Measurements from ENCODE around the gene SLC16A3.
"Not testable (repeated sequence)": the region's sequence is repeated elsewhere in the genome, so short reads cannot be mapped to it uniquely, and the experiment has no call there.

The SLC16A3 gene

DNA sequence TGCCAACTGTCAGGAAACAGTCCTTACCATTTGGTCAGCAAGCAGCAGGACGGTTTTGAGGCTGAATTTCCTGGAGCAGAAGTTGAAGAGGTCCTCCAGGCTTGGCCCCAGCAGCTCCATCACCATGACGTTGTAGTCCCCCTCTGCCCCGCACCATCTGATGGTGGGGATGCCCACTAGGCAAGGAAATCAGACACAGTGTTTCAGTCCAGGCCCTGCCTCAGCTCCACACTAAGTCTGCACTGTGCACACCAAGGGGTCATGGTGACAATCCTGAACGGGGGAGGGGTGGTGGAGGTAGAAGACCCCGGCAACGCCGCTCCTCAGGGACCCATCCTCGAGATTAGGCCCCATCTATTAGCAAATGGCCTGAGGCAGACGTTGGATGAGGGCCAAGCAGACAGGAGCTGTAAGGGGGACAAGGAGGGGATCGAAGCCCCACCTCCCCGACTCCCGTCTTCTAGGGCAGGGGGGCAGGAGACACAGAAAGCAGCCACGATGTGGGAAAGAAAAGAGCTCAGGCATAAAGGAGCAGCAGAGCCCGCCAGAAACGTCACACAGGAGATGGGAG lies 26.6 kb downstream of the SLC16A3 start:
- no peak for TF ChIP-seq CTCF (IDR thresholded peaks at IDR 0.05; ENCODE audit: low read depth, low read length)
- DNase-seq (ENCODE audit: extremely low read depth, low read depth) = no peak

DNA sequence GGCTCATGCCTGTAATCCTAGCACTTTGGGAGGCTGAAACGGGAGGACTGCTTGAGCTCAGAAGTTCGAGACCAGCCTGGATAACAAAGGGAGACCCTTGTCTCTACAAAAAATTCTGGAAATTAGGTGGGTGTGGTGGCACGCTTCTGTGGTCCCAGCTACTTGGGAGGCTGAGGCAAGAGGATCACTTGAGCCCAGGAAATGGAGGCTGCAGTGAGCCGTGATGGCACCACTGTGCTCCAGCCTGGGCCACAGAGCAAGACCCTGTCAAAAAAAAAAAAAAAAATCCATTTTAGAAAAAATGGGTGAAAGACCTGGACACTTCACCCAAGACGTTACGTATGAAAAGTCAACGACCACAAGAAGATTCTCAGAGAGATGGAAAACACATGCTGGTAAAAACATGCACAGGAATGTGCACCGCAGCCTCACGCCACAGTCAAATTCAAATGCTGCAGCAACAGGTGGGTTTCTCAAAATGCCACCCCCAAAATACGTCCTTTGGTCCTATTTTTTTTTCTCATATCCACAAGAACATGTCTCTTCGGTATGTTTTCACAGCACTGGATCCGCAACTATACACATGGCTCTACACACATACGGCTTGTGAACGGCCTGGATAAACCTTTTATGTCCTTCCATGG lies 27.5 kb downstream of the SLC16A3 start:
- TF ChIP-seq CTCF (IDR thresholded peaks at IDR 0.05; ENCODE audit: low read depth, low read length) = no peak
- DNase-seq (ENCODE audit: extremely low read depth, low read depth) = no peak

DNA sequence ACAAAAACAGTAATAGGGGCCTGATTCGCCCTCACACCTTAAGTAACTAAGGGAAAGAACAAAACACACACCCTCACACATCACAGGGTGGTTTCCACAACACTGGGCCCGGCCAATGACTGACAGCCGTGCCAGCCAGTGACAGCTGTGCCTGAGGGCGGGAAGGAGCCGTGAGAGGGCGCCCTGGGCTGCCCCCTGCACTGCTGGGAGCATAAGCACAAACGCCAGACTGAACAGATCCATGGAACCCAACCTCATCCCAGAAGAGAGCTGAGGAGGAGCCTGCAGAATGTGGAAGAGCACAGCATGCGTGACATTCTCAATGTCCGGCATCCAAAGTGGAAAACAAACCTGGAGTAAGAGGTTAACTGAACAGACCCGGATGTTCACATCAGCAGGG lies 28.6 kb downstream of the SLC16A3 start:
- no peak for TF ChIP-seq CTCF (IDR thresholded peaks at IDR 0.05; ENCODE audit: low read depth, low read length)
- DNase-seq (ENCODE audit: extremely low read depth, low read depth) = no peak

- no peak for TF ChIP-seq CTCF (IDR thresholded peaks at IDR 0.05; ENCODE audit: low read depth, low read length)
- DNase-seq (ENCODE audit: extremely low read depth, low read depth) = no peak
Observed at GRCh38 chr17:82258555-82258954, 29.7 kb downstream of the SLC16A3 start.

DNA sequence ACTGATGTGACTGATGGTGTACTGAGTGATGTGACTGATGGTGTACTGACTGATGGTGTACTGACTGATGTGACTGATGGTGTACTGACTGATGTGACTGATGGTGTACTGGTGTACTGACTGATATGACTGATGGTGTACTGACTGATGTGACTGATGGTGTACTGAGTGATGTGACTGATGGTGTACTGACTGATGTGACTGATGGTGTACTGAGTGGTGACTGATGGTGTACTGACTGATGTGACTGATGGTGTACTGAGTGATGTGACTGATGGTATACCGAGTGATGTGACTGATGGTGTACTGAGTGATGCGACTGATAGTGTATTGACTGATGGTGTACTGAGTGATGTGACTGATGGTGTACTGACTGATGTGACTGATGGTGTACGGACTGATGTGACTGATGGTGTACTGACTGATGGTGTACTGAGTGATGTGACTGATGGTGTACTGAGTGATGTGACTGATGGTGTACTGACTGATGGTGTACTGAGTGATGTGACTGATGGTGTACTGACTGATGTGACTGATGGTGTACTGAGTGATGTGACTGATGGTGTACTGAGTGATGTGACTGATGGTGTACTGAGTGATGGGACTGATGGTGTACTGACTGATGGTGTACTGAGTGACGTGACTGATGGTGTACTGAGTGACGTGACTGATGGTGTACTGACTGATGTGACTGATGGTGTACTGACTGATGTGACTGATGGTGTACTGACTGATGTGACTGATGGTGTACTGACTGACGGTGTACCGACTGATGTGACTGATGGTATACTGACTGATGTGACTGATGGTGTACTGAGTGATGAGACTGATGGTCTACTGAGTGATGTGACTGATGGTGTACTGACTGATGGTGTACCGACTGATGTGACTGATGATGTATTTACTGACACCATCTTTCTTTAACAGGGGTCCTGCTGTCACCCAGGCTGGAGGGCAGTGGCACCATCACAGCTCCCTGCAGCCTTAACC lies 31.4 kb downstream of the SLC16A3 start:
- not testable (repeated sequence) for DNase-seq (ENCODE audit: extremely low read depth, low read depth)

DNA sequence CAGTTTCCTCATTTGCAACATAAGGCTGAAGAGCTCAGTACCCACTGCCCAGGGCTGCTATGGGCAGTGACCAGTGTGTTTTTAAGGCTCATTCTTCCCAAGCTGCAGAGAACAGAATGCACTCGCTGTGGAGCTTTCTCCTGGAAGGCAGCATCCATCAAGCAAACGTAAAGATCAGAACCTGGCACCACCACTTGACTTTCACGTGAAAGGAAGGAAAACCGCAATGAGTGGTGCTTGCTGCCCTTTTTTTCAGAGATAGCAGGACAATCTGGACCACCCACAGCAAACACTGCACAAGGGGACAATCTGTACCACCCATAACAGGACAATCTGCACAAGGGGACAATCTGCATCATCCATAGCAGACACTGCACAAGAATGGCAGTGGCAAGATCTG lies 33.5 kb downstream of the SLC16A3 start:
- DNase-seq (ENCODE audit: extremely low read depth, low read depth) = no peak
- no peak for TF ChIP-seq CTCF (IDR thresholded peaks at IDR 0.05; ENCODE audit: low read depth, low read length)

DNA sequence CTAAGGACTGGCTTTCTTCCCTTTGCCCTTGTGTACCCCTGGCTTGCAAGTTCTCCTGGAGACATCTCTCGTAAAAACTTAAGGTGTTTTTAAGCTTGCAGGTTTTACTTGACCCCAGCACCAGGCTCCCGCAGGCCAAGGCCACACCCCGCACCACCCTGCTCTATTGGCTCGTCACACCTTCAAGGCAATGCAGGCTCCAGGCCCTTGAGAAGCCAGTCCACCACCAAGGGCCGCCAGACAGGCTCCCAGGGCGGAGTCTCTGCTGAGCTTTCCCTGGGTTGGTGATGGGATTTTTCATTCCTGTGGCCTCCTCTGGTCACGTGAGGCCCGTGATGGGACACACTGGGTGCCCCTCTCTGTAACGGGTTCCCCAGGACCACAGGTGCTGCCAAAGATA lies 34.8 kb downstream of the SLC16A3 start:
- TF ChIP-seq CTCF (IDR thresholded peaks at IDR 0.05; ENCODE audit: low read depth, low read length) = no peak
- no peak for DNase-seq (ENCODE audit: extremely low read depth, low read depth)

Data from AG09319 (cell line).